ENCODE measurements around the gene TMEM200B.
"Not testable (repeated sequence)": the region's sequence is repeated elsewhere in the genome, so short reads cannot be mapped to it uniquely, and the experiment has no call there.

Gene TMEM200B

DNA sequence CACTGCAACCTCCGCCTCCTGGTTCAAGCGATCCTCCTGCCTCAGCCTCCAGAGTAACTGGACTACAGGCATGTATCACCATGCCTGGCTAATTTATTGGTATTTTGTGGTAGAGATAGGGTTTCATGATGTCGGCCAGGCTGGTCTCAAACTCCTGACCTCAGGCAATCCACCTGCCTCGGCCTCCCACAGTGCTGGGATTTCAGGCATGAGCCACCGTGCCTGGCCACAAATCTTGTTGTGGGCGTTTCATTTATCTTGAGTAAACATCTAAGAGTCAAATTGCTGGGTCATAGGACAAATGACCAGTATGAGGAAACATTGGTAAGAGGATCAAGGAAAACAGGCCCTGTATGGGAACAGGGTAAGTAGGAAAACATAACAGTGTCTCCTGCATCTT lies 17.9 kb downstream of the TMEM200B start:
- DNase-seq: no peak

DNA sequence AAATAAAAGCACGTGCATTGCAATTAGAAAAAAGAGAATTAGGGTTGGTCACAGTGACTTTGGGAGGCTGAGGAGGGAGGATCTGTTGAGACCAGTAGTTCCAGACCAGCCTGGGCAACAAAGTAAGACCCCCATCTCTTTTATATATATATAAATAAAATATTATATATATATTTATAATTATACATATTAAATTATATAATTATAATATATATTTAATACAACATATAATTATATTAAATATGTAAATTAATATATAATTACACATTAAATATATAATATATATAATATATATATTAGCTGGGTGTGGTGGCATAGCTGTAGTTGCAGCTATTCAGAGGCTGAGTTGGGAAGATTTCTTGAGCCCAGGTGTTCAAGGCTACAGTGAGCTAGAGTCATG lies 23.2 kb downstream of the TMEM200B start:
- DNase-seq: no peak

DNA sequence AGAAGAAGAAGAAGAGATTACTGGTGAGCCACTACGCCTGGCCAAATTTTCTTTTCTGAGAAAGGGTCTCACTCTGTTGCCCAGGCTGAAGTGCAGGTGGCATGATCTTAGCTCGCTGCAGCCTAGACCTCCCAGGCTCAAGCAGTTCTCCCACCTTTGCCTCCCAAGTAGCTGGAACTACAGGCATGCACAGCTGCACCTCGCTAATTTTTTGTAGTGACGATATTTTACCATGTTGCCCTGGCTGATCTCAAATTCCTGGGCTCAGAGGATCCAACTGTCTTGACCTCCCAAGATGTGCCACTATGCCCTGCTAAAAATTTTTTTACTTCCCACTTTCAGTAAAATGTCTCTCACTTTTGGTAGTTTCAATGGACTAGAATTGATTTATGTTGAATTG lies 24.4 kb downstream of the TMEM200B start:
- DNase-seq: no peak

DNA sequence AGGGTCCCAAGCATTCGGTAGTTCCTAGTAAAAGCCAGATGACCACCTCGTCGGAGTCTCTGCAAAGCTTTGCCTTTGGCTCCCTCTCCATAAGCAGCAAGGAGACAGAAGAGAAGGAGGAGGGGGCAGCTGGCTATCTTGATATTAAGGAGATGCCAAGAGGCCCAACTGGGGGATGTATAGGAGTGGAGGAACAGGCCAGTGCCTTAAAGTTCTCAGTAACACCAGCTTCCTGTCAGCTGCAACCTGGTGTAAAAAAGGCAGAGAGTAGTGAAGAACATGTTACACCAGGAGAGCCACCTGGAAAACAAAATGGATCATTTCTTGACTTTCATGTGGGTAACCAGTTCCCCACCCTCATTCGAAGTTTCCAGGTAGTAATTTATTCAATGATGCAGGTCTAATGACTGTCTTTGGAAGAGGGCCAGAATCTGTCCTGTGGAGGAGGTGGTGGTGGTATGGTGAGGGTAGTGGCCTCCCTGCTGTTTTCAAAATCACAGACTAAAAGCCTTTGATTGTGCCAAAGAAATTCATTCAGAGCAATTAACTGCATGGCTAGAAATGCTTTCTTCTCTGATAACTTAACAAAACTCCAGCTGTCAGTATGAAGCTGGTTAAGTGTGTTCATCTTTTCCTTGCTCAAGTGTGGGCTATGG lies 27.3 kb downstream of the TMEM200B start:
- peak; percentile 97 for DNase-seq

DNA sequence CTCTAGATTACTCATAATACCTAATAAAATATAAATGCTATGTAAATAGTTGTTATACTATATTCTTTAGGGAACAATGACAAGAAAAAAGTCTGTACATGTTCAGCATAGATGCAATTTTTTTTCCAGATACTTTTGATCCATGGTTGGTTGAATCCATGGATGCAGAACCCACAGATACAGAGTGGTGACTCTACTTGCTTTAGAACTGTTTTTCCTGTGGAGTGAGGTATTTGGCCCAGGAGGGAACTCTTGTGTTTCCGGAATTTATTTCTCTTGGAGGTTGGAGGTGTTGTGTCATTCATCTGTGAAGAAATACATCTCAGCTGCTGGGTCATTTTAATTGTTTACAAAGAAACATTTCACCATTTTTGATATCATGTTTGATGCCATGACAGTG lies 28.7 kb downstream of the TMEM200B start:
- no peak for DNase-seq

DNA sequence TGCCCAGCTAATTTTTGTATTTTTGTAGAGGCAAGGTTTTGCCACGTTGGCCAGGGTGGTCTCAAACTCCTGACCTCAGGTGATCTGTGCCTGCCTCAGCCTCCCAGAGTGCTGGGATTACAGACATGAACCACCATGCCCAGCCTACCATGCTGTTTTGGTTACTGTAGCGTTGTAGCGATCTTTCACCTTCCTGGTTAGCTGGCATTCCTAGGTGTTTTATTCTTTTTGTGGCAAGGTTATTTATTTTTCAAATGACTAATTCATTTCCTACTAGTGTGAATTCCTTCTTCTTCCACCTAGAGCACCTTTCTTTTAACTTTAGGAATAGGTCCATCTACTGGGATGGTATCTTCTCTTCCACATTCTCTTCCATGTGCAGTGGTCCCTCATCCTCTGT lies 29.3 kb downstream of the TMEM200B start:
- DNase-seq: no peak

DNA sequence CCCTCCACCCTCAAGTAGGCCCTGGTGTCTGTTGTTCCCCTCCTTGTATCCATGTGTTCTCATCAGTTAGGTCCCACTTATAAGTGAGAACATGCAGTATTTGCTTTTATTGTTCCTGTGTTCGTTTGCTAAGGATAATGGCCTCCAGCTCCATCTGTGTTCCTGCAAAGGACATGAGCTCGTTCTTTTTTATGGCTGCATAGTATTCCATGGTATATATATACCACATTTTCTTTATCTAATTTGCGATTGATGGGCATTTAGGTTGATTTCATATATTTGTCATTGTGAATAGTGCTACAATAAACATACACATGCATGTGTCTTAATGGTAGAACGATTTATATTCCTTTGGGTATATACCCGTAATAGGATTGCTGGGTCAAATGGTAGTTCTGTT lies 31.0 kb downstream of the TMEM200B start:
- not testable (repeated sequence) for DNase-seq

DNA sequence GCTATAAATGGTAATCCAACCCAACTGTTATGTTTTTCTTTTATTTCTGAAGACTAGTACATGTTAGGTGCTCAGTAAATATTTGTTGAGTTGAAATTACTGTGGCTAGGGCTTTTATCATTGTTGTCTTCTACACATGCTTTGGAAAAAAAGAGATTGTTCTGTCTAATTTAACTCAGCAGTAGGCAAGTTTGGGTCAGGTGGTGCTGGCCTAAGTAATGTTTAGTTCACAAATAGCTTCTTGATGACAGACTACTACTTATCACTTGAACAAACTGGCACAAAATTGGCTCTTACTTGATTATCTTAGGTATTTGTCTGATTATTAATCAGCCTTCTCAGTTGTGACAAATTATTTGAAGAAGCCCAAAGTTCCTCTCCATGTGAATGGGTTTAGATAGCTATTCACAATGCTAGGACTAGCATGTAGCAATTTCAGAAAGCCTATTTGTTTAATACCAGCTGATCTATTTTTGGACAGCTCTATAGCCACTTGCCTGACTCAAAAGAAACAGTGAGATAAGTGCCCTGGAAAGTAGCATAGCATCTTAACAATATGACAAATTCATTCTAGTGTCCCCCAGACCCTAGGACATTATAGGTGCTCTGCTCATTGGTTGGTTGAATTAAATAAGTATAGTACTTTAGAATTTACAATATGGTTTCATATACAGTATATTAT lies 32.6 kb downstream of the TMEM200B start:
- peak; percentile 69 for DNase-seq

DNA sequence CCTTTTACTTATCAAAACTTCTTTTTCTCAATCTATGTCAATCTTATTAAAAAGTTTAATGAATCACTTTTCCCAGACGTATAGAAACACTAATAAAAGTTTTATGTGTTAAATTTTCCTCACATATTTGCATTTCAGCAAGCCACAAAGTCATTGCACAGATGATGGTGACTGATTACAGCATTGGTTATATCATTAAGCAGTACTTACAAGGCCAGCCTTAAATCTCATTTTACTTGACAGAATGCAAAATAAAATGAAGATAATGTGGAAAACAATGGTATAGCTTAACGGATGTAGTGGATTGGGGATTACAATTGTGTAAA lies 39.5 kb downstream of the TMEM200B start:
- no peak for DNase-seq

DNA sequence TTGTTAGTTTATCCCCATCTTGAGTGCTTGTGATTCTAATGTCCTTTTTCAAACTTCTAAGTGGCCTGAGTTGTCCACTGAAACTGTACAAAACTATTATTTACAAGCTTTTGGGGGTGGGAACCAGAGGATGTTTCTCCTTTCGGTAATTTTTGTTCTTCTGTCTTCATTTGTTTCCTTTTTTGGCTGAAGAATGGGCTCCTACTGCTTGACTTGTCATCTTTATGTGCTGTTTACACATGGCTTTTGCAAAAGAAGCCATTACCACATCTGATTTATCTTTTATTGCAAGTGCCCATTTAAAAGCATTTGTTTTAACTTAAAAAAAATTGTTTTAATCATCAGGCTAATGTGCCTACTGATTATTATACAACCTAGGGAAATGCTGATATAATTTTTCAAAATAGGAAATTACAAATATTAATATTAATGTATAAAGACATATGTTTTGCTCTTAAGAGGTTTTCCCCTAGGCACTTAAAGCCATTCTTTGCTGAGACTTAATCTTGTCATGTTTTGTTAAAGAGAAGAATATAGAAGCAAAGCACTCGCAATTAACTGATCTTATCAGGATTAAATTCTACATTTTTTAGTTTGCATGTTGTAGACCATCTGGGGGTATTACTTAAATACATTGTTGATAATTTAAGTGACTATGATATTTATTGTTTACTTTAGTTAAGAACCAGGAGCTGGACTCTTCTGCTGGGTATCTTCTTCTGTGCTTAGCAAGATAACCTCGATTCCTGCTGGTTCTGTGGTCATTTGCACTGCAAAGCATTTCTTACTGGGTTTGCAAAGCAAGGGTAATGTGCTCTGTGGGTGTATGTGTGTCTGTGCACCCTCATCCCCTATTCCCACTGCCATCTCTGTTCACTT lies 40.1 kb downstream of the TMEM200B start:
- no peak for DNase-seq

DNA sequence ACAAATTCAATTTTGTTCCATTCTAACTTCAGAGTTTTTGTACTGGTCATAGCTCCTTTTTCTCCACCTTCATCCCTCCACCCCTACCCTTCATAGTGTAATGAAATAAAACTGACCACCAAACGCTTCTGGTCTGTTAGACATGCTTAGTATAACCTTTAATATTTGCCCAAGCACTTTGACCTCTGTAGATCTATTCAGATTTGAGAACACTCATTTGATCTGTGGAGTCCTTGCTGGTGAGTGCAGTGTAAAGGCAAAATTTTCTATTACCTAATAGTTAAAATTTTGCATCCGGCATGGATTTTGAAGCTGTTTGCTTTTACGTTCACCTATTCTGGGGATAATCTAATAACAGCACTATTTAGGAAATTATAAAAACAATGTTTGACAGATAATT lies 41.2 kb downstream of the TMEM200B start:
- no peak for DNase-seq

DNA sequence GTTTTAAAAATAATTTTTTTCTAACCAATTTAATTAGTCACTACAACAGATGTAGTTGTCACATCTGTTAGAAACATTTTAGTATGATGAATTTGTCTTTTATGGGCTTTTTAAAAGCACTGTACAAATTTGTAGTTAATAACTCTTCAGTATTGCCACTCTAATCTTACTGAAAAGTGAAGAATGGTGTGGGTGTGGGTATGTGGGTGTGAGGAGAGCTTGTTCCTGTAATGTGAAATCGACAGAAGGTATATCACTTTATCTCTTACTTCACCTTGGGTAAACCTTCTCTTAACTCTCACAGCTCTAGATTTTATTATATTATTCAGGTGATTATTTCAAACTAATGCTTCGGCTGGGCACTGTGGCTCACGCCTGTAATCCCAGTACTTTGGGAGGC lies 42.5 kb downstream of the TMEM200B start:
- DNase-seq: no peak

DNA sequence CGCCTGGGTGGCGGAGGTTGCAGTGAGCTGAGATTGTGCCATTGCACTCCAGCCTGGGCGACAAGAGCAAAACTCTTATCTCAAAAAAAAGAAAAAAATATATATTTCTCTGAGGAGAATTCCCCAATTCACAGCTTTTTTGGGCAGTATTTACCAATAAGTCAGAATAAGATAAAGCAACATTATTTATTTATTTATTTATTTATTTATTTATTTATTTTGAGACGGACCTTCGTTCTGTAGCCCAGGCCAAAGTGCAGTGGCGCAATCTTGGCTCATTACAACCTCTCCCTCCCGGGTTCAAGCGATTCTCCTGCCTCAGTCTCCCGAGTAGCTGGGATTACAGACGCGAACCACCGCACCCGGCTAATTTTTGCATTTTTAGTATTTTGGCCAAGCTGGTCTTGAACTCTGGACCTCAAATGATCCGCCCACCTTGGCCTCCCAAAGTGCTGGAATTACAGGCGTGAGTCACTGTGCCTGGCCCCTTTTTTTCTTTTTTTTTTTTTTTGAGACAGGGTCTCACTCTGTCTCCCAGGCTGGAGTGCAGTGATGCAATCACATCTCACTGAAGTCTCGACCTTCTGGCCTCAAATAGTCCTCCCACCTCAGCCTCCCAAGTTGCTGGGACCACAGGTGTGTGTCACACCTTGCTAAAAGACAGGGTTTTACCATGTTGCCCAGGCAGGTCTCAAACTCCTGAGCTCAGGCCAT lies 43.6 kb downstream of the TMEM200B start:
- not testable (repeated sequence) for DNase-seq

DNA sequence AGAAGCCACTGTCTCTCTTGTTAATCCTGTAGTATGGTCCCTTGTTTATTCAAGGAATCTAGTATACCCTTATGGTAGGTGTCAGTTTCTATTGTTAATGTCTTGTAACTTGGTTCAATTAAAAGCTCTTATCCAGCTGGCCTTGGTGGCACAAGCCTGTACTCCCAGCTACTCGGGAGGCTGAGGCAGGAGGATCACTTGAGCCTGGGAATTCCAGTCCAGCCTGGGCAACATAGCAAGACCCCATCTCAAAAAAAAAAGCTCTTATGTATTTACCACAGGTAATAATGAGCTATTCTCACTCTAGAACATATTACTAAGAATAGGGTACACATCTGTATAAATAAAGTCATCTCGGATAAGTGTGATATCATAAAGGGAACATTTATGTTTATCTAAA lies 46.5 kb downstream of the TMEM200B start:
- DNase-seq: no peak
